PC-3 (cell line): Measurements from ENCODE around the gene OR2T1. TPM values are rescaled to one million over a fixed set of nuclear protein-coding genes. Genes with fewer than 3 reads are reported as not detected.
"Not testable (repeated sequence)": the region's sequence is repeated elsewhere in the genome, so short reads cannot be mapped to it uniquely, and the experiment has no call there.

Source experiments
- ATAC-seq: fragments of 200-7000 bp; cut with Tn5 transposase; 2 replicates; pipeline ENCODE4 v1.9.1; 2020; ENCODE audit warnings: mild to moderate bottlenecking, moderate library complexity
- BruUV-seq: library from RNA; stranded (reverse); fragments of 400-500 nt; replicated peaks from 2 replicates; lab custom pipeline; 2021; lab: Mats Ljungman, UMichigan
- CTCF ChIA-PET: fragments of 300-600 bp; sonication (Branson Sonifier 250); formaldehyde crosslinking; loops from one replicate; lab custom pipeline; 2022; ENCODE audit warnings: antibody characterized with exemption; lab: Charles Lee
- POLR2A ChIA-PET: fragments of 300-600 bp; sonication (Branson Sonifier 250); formaldehyde crosslinking; loops from one replicate; lab custom pipeline; 2022; ENCODE audit warnings: antibody characterized with exemption; ENCODE audit not compliant: unreplicated experiment; lab: Charles Lee
- DNase-seq: peaks from one replicate; pipeline ENCODE4 v3.0.0-alpha.2; 2015
- H2AFZ ChIP-seq: fragments of 300-600 bp; sonication (generic); 2 replicates; pipeline ENCODE4 v1.6.0; 2016; ENCODE audit warnings: antibody characterized with exemption, low read length
- H3F3A ChIP-seq: fragments of 300-600 bp; sonication (generic); one replicate; pipeline ENCODE4 v1.6.0; 2017; ENCODE audit warnings: antibody characterized with exemption, low read length, control low read depth, mild to moderate bottlenecking; ENCODE audit not compliant: unreplicated experiment
- H3K27ac ChIP-seq: fragments of 300-600 bp; sonication (generic); 2 replicates; pipeline ENCODE4 v1.5.1; 2016; ENCODE audit warnings: mild to moderate bottlenecking, low read length
- H3K27me3 ChIP-seq: fragments of 300-600 bp; sonication (generic); 2 replicates; pipeline ENCODE4 v1.6.1; 2016; ENCODE audit warnings: low read length, mixed read lengths
- H3K36me3 ChIP-seq: fragments of 300-600 bp; sonication (generic); 2 replicates; pipeline ENCODE4 v1.6.1; 2016; ENCODE audit warnings: low read depth, mixed run types, low read length, mixed read lengths
- H3K4me1 ChIP-seq: fragments of 300-600 bp; sonication (generic); 2 replicates; pipeline ENCODE4 v1.5.1; 2016; ENCODE audit warnings: low read length; ENCODE audit not compliant: insufficient read depth
- H3K4me2 ChIP-seq: fragments of 300-600 bp; sonication (generic); 2 replicates; pipeline ENCODE4 v1.6.0; 2016; ENCODE audit warnings: low read length
- H3K4me3 ChIP-seq: fragments of 300-600 bp; sonication (generic); 2 replicates; pipeline ENCODE4 v1.5.1; 2016; ENCODE audit warnings: mild to moderate bottlenecking, low read length, mixed read lengths
- H3K79me2 ChIP-seq: fragments of 300-600 bp; sonication (generic); 2 replicates; pipeline ENCODE4 v1.6.1; 2017; ENCODE audit warnings: low read length, mixed read lengths
- H3K9ac ChIP-seq: fragments of 300-600 bp; sonication (generic); 2 replicates; pipeline ENCODE4 v1.6.0; 2016; ENCODE audit warnings: mild to moderate bottlenecking, low read length
- H3K9me2 ChIP-seq: fragments of 300-600 bp; sonication (generic); replicated peaks from 2 replicates; pipeline ENCODE4 v1.6.1; 2016; ENCODE audit warnings: mixed run types, low read length, mixed read lengths
- H3K9me3 ChIP-seq: fragments of 300-600 bp; sonication (generic); 2 replicates; pipeline ENCODE4 v1.6.1; 2016; ENCODE audit warnings: low read length, mixed read lengths
- H4K20me1 ChIP-seq: fragments of 300-600 bp; sonication (generic); 2 replicates; pipeline ENCODE4 v1.6.1; 2016; ENCODE audit warnings: low read length, mixed read lengths
- intact Hi-C: fragments of 100-400 bp; cut with micrococcal nuclease; formaldehyde crosslinking; loops from 2 replicates; pipeline ENCODE4 v1.9.0; 2023
- total RNA-seq: library from RNA; depleted of rRNA; stranded (reverse); fragments of >200 nt; gene quantifications from 2 replicates; pipeline ENCODE4 v1.2.3, GENCODE V29; 2014

Gene OR2T1
- total RNA-seq, 1 experiment from 2014 or later: not detected

- DNase-seq, BruUV-seq, H3K9ac ChIP-seq, H2AFZ ChIP-seq, H3K27ac ChIP-seq, H4K20me1 ChIP-seq, H3K4me1 ChIP-seq, POLR2A ChIA-PET, H3K79me2 ChIP-seq, H3K4me2 ChIP-seq, H3F3A ChIP-seq, intact Hi-C loops, CTCF ChIA-PET, H3K9me3 ChIP-seq, H3K36me3 ChIP-seq, H3K4me3 ChIP-seq, H3K9me2 ChIP-seq: not testable (repeated sequence)
- H3K27me3 ChIP-seq: peaks cover 25% of the 10 kb centered on the region
- peak; percentile 31 for ATAC-seq
Observed at GRCh38 chr1:248432201-248432600, 29.4 kb downstream of the OR2T1 start.

GRCh38 chr1:248433811-248434415 is 31.1 kb downstream of the OR2T1 start:
- H3K4me3 ChIP-seq, H3K36me3 ChIP-seq, H3K9me2 ChIP-seq, H4K20me1 ChIP-seq, H3K4me1 ChIP-seq, H3K27ac ChIP-seq, CTCF ChIA-PET, H3K4me2 ChIP-seq, H3K79me2 ChIP-seq, H2AFZ ChIP-seq, BruUV-seq, POLR2A ChIA-PET, H3F3A ChIP-seq, ATAC-seq, DNase-seq, H3K9ac ChIP-seq, H3K9me3 ChIP-seq, intact Hi-C loops: not testable (repeated sequence)
- peaks cover 25% of the 10 kb centered on the region for H3K27me3 ChIP-seq

- H3K9me3 ChIP-seq, H2AFZ ChIP-seq, H3K4me3 ChIP-seq, H3K9ac ChIP-seq, CTCF ChIA-PET, POLR2A ChIA-PET, H3K4me1 ChIP-seq, DNase-seq, BruUV-seq, H3K79me2 ChIP-seq, H4K20me1 ChIP-seq, H3K27ac ChIP-seq, ATAC-seq, H3F3A ChIP-seq, H3K36me3 ChIP-seq, intact Hi-C loops, H3K9me2 ChIP-seq, H3K4me2 ChIP-seq: not testable (repeated sequence)
- peaks cover 25% of the 10 kb centered on the region for H3K27me3 ChIP-seq
Observed at GRCh38 chr1:248434913-248435312, 32.1 kb downstream of the OR2T1 start.

- H3K9me2 ChIP-seq, H3F3A ChIP-seq, H3K27ac ChIP-seq, H3K9me3 ChIP-seq, H3K36me3 ChIP-seq, CTCF ChIA-PET, H3K4me1 ChIP-seq, BruUV-seq, DNase-seq, H2AFZ ChIP-seq, H3K79me2 ChIP-seq, intact Hi-C loops, POLR2A ChIA-PET, H4K20me1 ChIP-seq, H3K4me3 ChIP-seq, H3K9ac ChIP-seq, H3K4me2 ChIP-seq, ATAC-seq: not testable (repeated sequence)
- peaks cover 30% of the 10 kb centered on the region for H3K27me3 ChIP-seq
Observed at GRCh38 chr1:248436303-248436702, 33.5 kb downstream of the OR2T1 start.

GRCh38 chr1:248438668-248439067 is 35.8 kb downstream of the OR2T1 start:
- H3K9me3 ChIP-seq, ATAC-seq, H3K27ac ChIP-seq, POLR2A ChIA-PET, H3K9ac ChIP-seq, H3F3A ChIP-seq, BruUV-seq, CTCF ChIA-PET, H2AFZ ChIP-seq, H3K4me3 ChIP-seq, H3K4me1 ChIP-seq, H3K4me2 ChIP-seq, H3K79me2 ChIP-seq, H4K20me1 ChIP-seq, DNase-seq, intact Hi-C loops, H3K9me2 ChIP-seq, H3K36me3 ChIP-seq: not testable (repeated sequence)
- peaks cover 21% of the 10 kb centered on the region for H3K27me3 ChIP-seq

GRCh38 chr1:248439283-248439682 is 36.4 kb downstream of the OR2T1 start:
- peaks cover 19% of the 10 kb centered on the region for H3K27me3 ChIP-seq
- H2AFZ ChIP-seq, DNase-seq, H3K27ac ChIP-seq, intact Hi-C loops, H3K79me2 ChIP-seq, H4K20me1 ChIP-seq, POLR2A ChIA-PET, BruUV-seq, H3K9me3 ChIP-seq, H3F3A ChIP-seq, H3K4me3 ChIP-seq, H3K9me2 ChIP-seq, ATAC-seq, H3K4me2 ChIP-seq, H3K9ac ChIP-seq, H3K4me1 ChIP-seq, H3K36me3 ChIP-seq, CTCF ChIA-PET: not testable (repeated sequence)
